Measurements from ENCODE around the gene TECPR2. TPM values are rescaled to one million over a fixed set of nuclear protein-coding genes. Genes with fewer than 3 reads are reported as not detected.

Gene TECPR2
- total and polyA plus RNA-seq, 4 donors: 2.0 to 12.6 (median 5.2) TPM

DNA sequence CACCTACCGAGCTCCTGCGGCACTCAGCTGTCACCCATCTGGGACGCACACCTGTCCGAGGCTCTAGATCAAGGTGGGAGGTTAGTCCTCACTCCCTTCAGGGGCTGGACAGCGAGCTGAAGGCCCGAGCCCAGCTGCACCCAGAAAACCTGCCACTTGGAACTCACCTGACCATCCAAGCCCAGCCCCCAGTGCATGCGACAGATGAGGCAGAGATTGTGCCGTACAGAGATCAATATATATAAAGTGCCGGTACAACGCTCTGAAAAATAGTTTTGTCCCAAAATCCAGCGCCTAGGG lies 143.8 kb downstream of the TECPR2 start:
- no peak for DNase-seq (ENCODE audit: low spot score)
- no peak overlapping the region for H3K9ac ChIP-seq (ENCODE audit: low read depth in 1 of 2, low read length in 2 of 2)
- TF ChIP-seq JUND (IDR thresholded peaks at IDR 0.05) (no peak), EGR1 (IDR thresholded peaks at IDR 0.05; ENCODE audit: low read depth in 2 of 2) (no peak), FOXA1 (IDR thresholded peaks at IDR 0.05) (no peak), SP1 (IDR thresholded peaks at IDR 0.05) (no peak), HNF4A (conservative IDR thresholded peaks at IDR 0.05) (no peak), REST (IDR thresholded peaks at IDR 0.05) (no peak), HNF4G (IDR thresholded peaks at IDR 0.05) (no peak), TAF1 (conservative IDR thresholded peaks at IDR 0.05) (no peak), YY1 (IDR thresholded peaks at IDR 0.05) (no peak)
- TF ChIP-seq, protein P1, sequence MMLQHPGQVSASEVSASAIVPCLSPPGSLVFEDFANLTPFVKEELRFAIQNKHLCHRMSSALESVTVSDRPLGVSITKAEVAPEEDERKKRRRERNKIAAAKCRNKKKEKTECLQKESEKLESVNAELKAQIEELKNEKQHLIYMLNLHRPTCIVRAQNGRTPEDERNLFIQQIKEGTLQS (IDR thresholded peaks at IDR 0.05): no peak
- TF ChIP-seq, protein P2, sequence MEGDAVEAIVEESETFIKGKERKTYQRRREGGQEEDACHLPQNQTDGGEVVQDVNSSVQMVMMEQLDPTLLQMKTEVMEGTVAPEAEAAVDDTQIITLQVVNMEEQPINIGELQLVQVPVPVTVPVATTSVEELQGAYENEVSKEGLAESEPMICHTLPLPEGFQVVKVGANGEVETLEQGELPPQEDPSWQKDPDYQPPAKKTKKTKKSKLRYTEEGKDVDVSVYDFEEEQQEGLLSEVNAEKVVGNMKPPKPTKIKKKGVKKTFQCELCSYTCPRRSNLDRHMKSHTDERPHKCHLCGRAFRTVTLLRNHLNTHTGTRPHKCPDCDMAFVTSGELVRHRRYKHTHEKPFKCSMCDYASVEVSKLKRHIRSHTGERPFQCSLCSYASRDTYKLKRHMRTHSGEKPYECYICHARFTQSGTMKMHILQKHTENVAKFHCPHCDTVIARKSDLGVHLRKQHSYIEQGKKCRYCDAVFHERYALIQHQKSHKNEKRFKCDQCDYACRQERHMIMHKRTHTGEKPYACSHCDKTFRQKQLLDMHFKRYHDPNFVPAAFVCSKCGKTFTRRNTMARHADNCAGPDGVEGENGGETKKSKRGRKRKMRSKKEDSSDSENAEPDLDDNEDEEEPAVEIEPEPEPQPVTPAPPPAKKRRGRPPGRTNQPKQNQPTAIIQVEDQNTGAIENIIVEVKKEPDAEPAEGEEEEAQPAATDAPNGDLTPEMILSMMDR (IDR thresholded peaks at IDR 0.05; ENCODE audit: low read depth, low read length, missing input control): no peak
- H3K27me3 ChIP-seq (ENCODE audit: control insufficient read depth in 4 of 4, insufficient read depth in 4 of 4, low read length in 3 of 4): no peaks in the 10 kb centered on the region
- no peaks in the 10 kb centered on the region for H3K9me3 ChIP-seq (ENCODE audit: control insufficient read depth in 4 of 4, low read length in 3 of 4)
- peaks cover 0 to 3% (median 0%) of the 10 kb centered on the region in 4 donors for H3K36me3 ChIP-seq (ENCODE audit: control insufficient read depth in 4 of 4, insufficient read depth in 3 of 4, low read depth in 1 of 4, low read length in 3 of 4)
- H3K4me1 ChIP-seq (ENCODE audit: control insufficient read depth in 4 of 4, insufficient read depth in 4 of 4, low read length in 3 of 4): peaks cover 0 to 5% (median 3%) of the 10 kb centered on the region in 4 donors
- 98% methylated on average over 11 of the region's 11 CpGs for WGBS
- H3K27ac ChIP-seq (ENCODE audit: low read depth in 1 of 2, low read length in 2 of 2): no peak overlapping the region
- no peak overlapping the region for H3K4me3 ChIP-seq (ENCODE audit: low read depth in 1 of 3, low read length in 3 of 3)

GRCh38 chr14:102507081-102507856 lies 144.5 kb downstream of the TECPR2 start:
- no peak for DNase-seq (ENCODE audit: low spot score)
- Histone ChIP-seq H3K27ac (ENCODE audit: low read depth in 1 of 2, low read length in 2 of 2) (no peak overlapping the region), H3K9me3 (ENCODE audit: control insufficient read depth in 4 of 4, low read length in 3 of 4) (no peaks in the 10 kb centered on the region), H3K36me3 (ENCODE audit: control insufficient read depth in 4 of 4, insufficient read depth in 3 of 4, low read depth in 1 of 4, low read length in 3 of 4) (peaks cover 0 to 3% (median 0%) of the 10 kb centered on the region in 4 donors), H3K27me3 (ENCODE audit: control insufficient read depth in 4 of 4, insufficient read depth in 4 of 4, low read length in 3 of 4) (no peaks in the 10 kb centered on the region), H3K4me3 (ENCODE audit: low read depth in 1 of 3, low read length in 3 of 3) (no peak overlapping the region), H3K4me1 (ENCODE audit: control insufficient read depth in 4 of 4, insufficient read depth in 4 of 4, low read length in 3 of 4) (peaks cover 0 to 5% (median 3%) of the 10 kb centered on the region in 4 donors), H3K9ac (ENCODE audit: low read depth in 1 of 2, low read length in 2 of 2) (no peak overlapping the region)
- WGBS: 95% methylated on average over 115 of the region's 115 CpGs
- TF ChIP-seq NR2F2 (IDR thresholded peaks at IDR 0.05) (no peak), RXRA (IDR thresholded peaks at IDR 0.05) (no peak), YY1 (IDR thresholded peaks at IDR 0.05) (no peak), FOXA2 (IDR thresholded peaks at IDR 0.05) (no peak), HNF4A (conservative IDR thresholded peaks at IDR 0.05) (no peak), ZBTB33 (IDR thresholded peaks at IDR 0.05) (no peak), RAD21 (IDR thresholded peaks at IDR 0.05) (no peak), HNF4G (IDR thresholded peaks at IDR 0.05) (no peak), JUND (IDR thresholded peaks at IDR 0.05) (no peak), REST (IDR thresholded peaks at IDR 0.05) (no peak), EGR1 (IDR thresholded peaks at IDR 0.05; ENCODE audit: low read depth in 2 of 2) (no peak)
- TF ChIP-seq, protein P1 (IDR thresholded peaks at IDR 0.05): no peak
- TF ChIP-seq, protein P2 (IDR thresholded peaks at IDR 0.05; ENCODE audit: low read depth, low read length, missing input control): no peak
